ENCODE measurements around the gene SNN. TPM values are rescaled to one million over a fixed set of nuclear protein-coding genes. Genes with fewer than 3 reads are reported as not detected.

The SNN gene
- total and polyA plus RNA-seq, 9 of the 15 experiments (the other 6 are each of a cell fraction or from before 2014, with no cell fraction given): 0.07 to 2.9 (median 1.9) TPM

DNA sequence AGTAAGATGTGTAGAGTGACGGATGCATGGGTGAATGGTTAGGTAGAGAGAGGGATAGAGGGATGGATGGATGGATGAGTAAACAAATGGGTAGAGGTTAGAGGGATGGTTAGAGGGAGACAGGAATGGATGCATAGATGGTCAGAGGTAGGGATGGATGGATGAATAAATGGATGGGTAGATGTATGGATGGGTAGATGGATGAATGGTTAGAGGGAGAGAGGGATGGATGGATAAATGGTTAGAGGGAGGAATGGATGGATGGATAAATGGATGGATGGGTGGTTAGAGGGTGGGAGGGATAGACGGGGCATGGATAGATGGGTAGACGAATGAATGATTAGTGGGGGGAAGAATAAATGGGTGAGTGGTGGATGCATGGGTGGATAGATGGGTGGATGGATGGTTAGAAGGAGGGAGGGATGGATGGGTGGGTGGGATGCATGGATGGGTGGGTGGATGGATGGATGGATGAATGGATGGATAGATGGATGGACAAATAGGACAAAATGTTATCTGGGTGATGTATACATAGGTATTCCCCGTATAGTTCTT lies 29.2 kb upstream of the SNN start:
- ATAC-seq: no peak
- no TSS peak for BruUV-seq (replicated peaks)
- H2AFZ ChIP-seq (ENCODE audit: low read depth, low read length): no peak overlapping the region
- intact Hi-C loops (cut with micrococcal nuclease) (no loop called here), in situ Hi-C loops (cut with MboI) (no loop called here)
- no peak overlapping the region for H3K4me3 ChIP-seq
- peaks cover 0 to 10% of the 10 kb centered on the region in 2 experiments; a peak in 3 of 5 replicates for H3K4me1 ChIP-seq (replicated peaks in 1 of 2; ENCODE audit: control insufficient read depth in 2 of 2, insufficient read depth in 2 of 2, low read length in 2 of 2)
- H3K27me3 ChIP-seq (ENCODE audit: control insufficient read depth in 2 of 2, insufficient read depth in 2 of 2, low read length in 2 of 2): peaks cover 6 to 44% of the 10 kb centered on the region in 2 experiments; a peak in 4 of 5 replicates
- ChIA-PET CTCF (ENCODE audit: low intra/inter-chr PET ratio) (no interaction called here), POLR2A (no interaction called here)
- no peaks in the 10 kb centered on the region for H3K79me2 ChIP-seq (ENCODE audit: control insufficient read depth, insufficient read depth, low read length)
- no peaks in the 10 kb centered on the region for H3K9me1 ChIP-seq (ENCODE audit: control insufficient read depth, insufficient read depth, low read length)
- WGBS (ENCODE audit: insufficient coverage, low coverage, missing lambda C conversion rate): 13% methylated on average over 4 of the region's 4 CpGs
- DNase-seq (ENCODE audit: extremely low read depth in 1 of 4, low spot score in 3 of 4): no peak
- no peak overlapping the region for H3K27ac ChIP-seq (ENCODE audit: extremely low read depth, low read depth, low read length)
- H4K20me1 ChIP-seq (replicated peaks; ENCODE audit: control insufficient read depth, insufficient read depth, low read length): 0 out of 2 replicates have a peak, but pooled peaks cover 6% of the 10 kb centered on the region
- H3K9ac ChIP-seq (ENCODE audit: insufficient read depth in 1 of 2, low read depth in 2 of 2, low read length in 2 of 2): no peak overlapping the region
- no peak for FAIRE-seq
- H3K9me3 ChIP-seq (replicated peaks; ENCODE audit: control insufficient read depth, insufficient read depth, low read depth, low read length): no peaks in the 10 kb centered on the region
- no peak overlapping the region for H3K4me2 ChIP-seq (ENCODE audit: insufficient read depth, low read length)
- H3K36me3 ChIP-seq (ENCODE audit: control insufficient read depth, insufficient read depth, low read length): no peaks in the 10 kb centered on the region
- TF ChIP-seq, protein P1, sequence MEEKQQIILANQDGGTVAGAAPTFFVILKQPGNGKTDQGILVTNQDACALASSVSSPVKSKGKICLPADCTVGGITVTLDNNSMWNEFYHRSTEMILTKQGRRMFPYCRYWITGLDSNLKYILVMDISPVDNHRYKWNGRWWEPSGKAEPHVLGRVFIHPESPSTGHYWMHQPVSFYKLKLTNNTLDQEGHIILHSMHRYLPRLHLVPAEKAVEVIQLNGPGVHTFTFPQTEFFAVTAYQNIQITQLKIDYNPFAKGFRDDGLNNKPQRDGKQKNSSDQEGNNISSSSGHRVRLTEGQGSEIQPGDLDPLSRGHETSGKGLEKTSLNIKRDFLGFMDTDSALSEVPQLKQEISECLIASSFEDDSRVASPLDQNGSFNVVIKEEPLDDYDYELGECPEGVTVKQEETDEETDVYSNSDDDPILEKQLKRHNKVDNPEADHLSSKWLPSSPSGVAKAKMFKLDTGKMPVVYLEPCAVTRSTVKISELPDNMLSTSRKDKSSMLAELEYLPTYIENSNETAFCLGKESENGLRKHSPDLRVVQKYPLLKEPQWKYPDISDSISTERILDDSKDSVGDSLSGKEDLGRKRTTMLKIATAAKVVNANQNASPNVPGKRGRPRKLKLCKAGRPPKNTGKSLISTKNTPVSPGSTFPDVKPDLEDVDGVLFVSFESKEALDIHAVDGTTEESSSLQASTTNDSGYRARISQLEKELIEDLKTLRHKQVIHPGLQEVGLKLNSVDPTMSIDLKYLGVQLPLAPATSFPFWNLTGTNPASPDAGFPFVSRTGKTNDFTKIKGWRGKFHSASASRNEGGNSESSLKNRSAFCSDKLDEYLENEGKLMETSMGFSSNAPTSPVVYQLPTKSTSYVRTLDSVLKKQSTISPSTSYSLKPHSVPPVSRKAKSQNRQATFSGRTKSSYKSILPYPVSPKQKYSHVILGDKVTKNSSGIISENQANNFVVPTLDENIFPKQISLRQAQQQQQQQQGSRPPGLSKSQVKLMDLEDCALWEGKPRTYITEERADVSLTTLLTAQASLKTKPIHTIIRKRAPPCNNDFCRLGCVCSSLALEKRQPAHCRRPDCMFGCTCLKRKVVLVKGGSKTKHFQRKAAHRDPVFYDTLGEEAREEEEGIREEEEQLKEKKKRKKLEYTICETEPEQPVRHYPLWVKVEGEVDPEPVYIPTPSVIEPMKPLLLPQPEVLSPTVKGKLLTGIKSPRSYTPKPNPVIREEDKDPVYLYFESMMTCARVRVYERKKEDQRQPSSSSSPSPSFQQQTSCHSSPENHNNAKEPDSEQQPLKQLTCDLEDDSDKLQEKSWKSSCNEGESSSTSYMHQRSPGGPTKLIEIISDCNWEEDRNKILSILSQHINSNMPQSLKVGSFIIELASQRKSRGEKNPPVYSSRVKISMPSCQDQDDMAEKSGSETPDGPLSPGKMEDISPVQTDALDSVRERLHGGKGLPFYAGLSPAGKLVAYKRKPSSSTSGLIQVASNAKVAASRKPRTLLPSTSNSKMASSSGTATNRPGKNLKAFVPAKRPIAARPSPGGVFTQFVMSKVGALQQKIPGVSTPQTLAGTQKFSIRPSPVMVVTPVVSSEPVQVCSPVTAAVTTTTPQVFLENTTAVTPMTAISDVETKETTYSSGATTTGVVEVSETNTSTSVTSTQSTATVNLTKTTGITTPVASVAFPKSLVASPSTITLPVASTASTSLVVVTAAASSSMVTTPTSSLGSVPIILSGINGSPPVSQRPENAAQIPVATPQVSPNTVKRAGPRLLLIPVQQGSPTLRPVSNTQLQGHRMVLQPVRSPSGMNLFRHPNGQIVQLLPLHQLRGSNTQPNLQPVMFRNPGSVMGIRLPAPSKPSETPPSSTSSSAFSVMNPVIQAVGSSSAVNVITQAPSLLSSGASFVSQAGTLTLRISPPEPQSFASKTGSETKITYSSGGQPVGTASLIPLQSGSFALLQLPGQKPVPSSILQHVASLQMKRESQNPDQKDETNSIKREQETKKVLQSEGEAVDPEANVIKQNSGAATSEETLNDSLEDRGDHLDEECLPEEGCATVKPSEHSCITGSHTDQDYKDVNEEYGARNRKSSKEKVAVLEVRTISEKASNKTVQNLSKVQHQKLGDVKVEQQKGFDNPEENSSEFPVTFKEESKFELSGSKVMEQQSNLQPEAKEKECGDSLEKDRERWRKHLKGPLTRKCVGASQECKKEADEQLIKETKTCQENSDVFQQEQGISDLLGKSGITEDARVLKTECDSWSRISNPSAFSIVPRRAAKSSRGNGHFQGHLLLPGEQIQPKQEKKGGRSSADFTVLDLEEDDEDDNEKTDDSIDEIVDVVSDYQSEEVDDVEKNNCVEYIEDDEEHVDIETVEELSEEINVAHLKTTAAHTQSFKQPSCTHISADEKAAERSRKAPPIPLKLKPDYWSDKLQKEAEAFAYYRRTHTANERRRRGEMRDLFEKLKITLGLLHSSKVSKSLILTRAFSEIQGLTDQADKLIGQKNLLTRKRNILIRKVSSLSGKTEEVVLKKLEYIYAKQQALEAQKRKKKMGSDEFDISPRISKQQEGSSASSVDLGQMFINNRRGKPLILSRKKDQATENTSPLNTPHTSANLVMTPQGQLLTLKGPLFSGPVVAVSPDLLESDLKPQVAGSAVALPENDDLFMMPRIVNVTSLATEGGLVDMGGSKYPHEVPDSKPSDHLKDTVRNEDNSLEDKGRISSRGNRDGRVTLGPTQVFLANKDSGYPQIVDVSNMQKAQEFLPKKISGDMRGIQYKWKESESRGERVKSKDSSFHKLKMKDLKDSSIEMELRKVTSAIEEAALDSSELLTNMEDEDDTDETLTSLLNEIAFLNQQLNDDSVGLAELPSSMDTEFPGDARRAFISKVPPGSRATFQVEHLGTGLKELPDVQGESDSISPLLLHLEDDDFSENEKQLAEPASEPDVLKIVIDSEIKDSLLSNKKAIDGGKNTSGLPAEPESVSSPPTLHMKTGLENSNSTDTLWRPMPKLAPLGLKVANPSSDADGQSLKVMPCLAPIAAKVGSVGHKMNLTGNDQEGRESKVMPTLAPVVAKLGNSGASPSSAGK (IDR thresholded peaks at IDR 0.05): peak; percentile 15; the same call in 1 of the 2 replicates
- TF ChIP-seq KDM1A (IDR thresholded peaks at IDR 0.05): peak in 1 of 2 experiments; percentile 14; a peak in 1 of 4 replicates
- 0 out of 2 replicates have a peak, but pooled peaks have one; percentile 25 for TF ChIP-seq MCM3 (IDR thresholded peaks at IDR 0.05)
- no peak for TF ChIP-seq ZNF175 (CRISPR knock-in tag; IDR thresholded peaks at IDR 0.05; ENCODE audit: low read depth)
- TF ChIP-seq EHMT2 (IDR thresholded peaks at IDR 0.05): 0 out of 2 replicates have a peak, but pooled peaks have one; percentile 45
- peak; percentile 20; the same call in 1 of the 2 replicates for TF ChIP-seq HLTF (IDR thresholded peaks at IDR 0.05)
- no peak for TF ChIP-seq SIN3B (IDR thresholded peaks at IDR 0.05; ENCODE audit: low read depth)
- no peak for TF ChIP-seq EP300 (IDR thresholded peaks at IDR 0.05; ENCODE audit: low read length)
- TF ChIP-seq NFRKB (IDR thresholded peaks at IDR 0.05; ENCODE audit: low read depth): no peak
- TF ChIP-seq CC2D1A (IDR thresholded peaks at IDR 0.05): no peak
- no peak for TF ChIP-seq SRSF9 (IDR thresholded peaks at IDR 0.05; ENCODE audit: borderline replicate concordance, low read depth, low read length)
- TF ChIP-seq, protein P2, sequence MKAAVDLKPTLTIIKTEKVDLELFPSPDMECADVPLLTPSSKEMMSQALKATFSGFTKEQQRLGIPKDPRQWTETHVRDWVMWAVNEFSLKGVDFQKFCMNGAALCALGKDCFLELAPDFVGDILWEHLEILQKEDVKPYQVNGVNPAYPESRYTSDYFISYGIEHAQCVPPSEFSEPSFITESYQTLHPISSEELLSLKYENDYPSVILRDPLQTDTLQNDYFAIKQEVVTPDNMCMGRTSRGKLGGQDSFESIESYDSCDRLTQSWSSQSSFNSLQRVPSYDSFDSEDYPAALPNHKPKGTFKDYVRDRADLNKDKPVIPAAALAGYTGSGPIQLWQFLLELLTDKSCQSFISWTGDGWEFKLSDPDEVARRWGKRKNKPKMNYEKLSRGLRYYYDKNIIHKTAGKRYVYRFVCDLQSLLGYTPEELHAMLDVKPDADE (conservative IDR thresholded peaks at IDR 0.05; ENCODE audit: control insufficient read depth, low read depth, low read length): no peak

Measured in K562 (cell line).